Effector memory CD4-positive, alpha-beta T cell (primary cell): ENCODE measurements around the gene MOB3C.

Experiments used
- DNase-seq, 3 donors: peaks; one replicate each; pipeline ENCODE4 v3.0.0-alpha.2; 2020
- H3K27ac ChIP-seq: 2 replicates; pipeline ENCODE4 v1.7.0; 2013; ENCODE audit warnings: mild to moderate bottlenecking, low read length, moderate library complexity; ENCODE audit not compliant: insufficient read depth, poor library complexity, severe bottlenecking
- H3K27me3 ChIP-seq: replicated peaks from 2 replicates; pipeline ENCODE4 v1.7.0; 2013; ENCODE audit warnings: mild to moderate bottlenecking, low read length; ENCODE audit not compliant: insufficient read depth, control insufficient read depth, poor library complexity, severe bottlenecking
- H3K36me3 ChIP-seq: 2 replicates; pipeline ENCODE4 v1.7.0; 2013; ENCODE audit warnings: mild to moderate bottlenecking, low read length, moderate library complexity; ENCODE audit not compliant: control insufficient read depth, insufficient read depth
- H3K4me1 ChIP-seq: 2 replicates; pipeline ENCODE4 v1.7.0; 2013; ENCODE audit warnings: low read length, mild to moderate bottlenecking; ENCODE audit not compliant: control insufficient read depth, insufficient read depth, poor library complexity, severe bottlenecking
- H3K4me3 ChIP-seq: 2 replicates; pipeline ENCODE4 v1.7.0; 2013; ENCODE audit warnings: low read length, low read depth, mild to moderate bottlenecking; ENCODE audit not compliant: insufficient read depth, poor library complexity, severe bottlenecking
- H3K9me3 ChIP-seq: 2 replicates; pipeline ENCODE4 v1.7.0; 2013; ENCODE audit warnings: mild to moderate bottlenecking, low read length, moderate library complexity; ENCODE audit not compliant: control insufficient read depth

Gene MOB3C

DNA sequence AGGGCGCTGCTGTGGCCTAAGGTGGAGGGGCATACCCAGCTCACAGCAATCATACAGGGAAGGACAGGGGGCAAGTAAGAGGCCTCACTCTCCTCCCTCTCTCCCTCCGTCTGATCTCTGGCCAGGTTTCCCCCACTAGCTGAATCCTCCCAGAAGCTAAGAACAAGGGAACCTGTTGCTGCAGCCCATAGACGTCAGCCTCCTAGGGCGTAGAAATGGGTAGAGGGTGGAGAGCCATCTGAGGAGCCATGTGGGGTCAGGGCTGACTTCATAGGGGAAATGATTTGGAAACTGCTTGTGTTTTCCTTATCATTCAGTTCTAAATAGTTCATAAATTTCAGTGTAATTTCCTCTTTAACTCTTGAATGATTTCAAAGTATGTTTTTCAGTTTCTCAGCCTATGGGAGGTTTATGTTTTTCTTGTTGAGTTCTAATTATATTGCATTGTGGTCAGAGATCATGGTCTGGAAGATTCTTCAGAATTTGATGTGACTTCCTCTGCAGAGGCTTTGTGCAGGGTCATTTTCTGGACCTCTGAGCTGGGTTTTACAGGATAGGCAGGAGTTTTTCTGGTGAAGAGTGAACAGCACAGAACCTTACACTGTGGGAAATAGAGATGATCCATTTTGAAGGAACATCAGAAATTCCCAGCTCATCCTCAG lies 2.3 kb upstream of the MOB3C start:
- Histone ChIP-seq H3K27me3 (no peaks in the 10 kb centered on the region), H3K36me3 (no peaks in the 10 kb centered on the region), H3K27ac (no peak overlapping the region), H3K4me1 (peaks cover 22% of the 10 kb centered on the region), H3K9me3 (no peaks in the 10 kb centered on the region), H3K4me3 (no peak overlapping the region)
- DNase-seq, result no peak

DNA sequence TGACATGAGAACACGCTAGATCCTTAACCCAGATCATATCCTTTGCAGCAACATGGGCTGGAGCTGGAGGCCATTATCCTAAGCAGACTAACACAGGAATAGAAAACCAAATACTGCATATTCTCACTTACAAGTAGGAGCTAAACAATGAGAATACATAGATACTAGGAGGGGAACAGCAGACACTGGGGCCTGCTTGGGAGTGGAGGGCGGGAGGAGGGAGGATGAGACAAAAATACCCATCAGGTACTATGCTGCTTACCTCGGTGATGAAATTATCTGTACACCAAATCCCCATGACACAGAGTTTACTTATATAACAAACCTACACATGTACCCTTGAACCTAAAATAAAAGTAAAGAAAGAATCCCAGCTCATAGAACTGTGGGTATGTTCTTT lies 1.2 kb upstream of the MOB3C start:
- Histone ChIP-seq H3K4me3 (no peak overlapping the region), H3K4me1 (peaks cover 30% of the 10 kb centered on the region), H3K27me3 (no peaks in the 10 kb centered on the region), H3K36me3 (peaks cover 2% of the 10 kb centered on the region), H3K27ac (no peak overlapping the region), H3K9me3 (no peaks in the 10 kb centered on the region)
- DNase-seq, result no peak

DNA sequence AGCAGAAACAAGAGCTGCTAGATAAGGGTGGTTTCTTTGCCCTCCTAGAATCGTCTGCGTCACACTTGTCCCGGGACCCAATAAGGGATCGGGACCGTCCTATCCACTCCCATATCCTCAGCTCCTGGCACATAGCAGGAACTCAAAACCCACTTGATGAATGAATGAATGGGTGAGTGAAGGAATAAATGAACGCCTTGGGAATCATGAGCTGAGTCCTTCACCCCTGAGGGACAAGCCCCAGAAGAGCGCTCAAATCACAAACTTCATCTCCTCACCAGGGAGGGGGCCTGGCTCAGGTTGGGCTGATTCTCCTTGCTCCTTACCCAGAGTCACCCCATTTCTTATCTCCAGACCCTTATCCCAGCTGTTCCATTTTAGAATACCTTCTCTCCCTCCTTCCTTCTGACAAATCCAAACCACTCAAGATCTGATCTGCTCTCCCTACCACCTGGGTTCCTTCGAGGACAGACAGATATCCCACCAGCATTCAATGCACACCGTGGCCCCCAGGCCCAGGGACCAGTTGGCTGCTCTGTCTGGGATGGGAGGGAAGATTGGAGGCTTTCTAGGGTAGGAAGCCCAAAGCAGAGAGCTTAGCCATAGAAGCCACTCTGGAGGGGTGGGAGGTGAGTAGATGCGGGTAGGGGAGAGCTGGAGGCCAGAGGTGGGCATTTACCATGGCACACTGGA lies 643 bp upstream of the MOB3C start:
- peaks cover 30% of the 10 kb centered on the region for H3K4me1 ChIP-seq
- H3K4me3 ChIP-seq, result peak overlapping the region; percentile 84
- H3K9me3 ChIP-seq, result no peaks in the 10 kb centered on the region
- no peak for DNase-seq
- no peaks in the 10 kb centered on the region for H3K27me3 ChIP-seq
- H3K27ac ChIP-seq, result peak overlapping the region; percentile 85
- H3K36me3 ChIP-seq, result peaks cover 5% of the 10 kb centered on the region

DNA sequence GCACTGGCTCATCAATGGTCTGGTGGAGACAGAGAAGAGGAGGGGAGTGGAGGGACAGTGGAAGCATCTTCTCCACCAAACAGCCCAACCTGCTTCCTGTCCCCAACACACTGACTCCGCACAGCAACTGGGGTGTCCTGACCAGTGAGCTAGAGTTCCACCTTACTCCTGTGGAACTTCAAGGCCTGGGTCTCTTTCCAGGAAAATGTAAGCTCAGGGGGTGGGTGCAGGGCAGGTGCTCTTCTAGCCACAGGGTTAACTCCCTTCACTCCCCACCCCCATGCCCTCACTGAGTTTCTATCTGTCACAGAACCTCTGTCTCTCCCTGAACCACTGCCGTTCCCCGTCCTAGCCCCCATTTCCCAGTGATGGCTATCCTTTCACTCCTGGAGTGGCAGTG lies 876 bp downstream of the MOB3C start:
- Histone ChIP-seq H3K4me3 (peak overlapping the region; percentile 84), H3K36me3 (peaks cover 5% of the 10 kb centered on the region), H3K4me1 (peaks cover 30% of the 10 kb centered on the region), H3K27me3 (no peaks in the 10 kb centered on the region), H3K9me3 (no peaks in the 10 kb centered on the region), H3K27ac (peak overlapping the region; percentile 85)
- no peak for DNase-seq

DNA sequence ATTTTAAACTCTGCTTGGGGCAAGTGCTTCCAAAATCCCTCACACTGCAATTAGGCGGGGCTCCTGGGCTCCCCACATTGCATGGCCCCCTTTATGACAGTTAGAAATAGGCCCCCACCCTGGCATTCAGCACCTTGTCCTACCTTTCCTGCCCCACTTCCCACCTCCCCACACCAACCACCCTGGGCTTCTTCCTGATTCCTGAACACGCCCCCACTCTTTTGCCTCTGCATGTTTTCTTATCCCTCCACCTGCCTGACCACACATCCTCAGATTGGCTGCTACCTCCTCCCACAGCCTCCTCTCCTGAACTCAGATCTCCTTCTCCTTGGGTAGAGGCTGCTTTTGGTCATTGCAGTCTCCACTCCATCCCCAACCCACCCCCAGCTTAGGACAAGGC lies 1.5 kb downstream of the MOB3C start:
- H3K4me3 ChIP-seq, result peak overlapping the region; percentile 84
- H3K27ac ChIP-seq, result no peak overlapping the region
- peaks cover 30% of the 10 kb centered on the region for H3K4me1 ChIP-seq
- H3K27me3 ChIP-seq, result no peaks in the 10 kb centered on the region
- DNase-seq, result no peak
- no peaks in the 10 kb centered on the region for H3K9me3 ChIP-seq
- H3K36me3 ChIP-seq, result peaks cover 5% of the 10 kb centered on the region

DNA sequence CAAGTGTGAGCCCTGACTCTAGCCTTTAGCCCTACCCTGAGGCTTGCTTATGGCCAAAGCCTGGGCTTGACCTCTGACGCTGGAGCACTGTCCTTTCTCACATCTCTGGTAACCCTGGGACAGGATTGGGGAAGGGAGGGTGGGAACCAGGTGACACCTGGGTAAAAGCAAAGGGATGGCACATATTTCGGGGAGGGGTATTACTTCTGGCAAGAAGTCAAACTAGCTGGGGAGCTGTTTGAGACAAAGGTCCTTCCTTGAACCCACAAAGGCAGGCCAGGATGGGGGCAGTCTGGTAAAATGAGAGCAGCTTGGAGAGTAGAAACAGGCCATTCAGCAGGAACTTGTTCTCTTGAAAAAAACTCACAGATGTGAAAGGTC lies 2.0 kb downstream of the MOB3C start:
- no peak overlapping the region for H3K4me3 ChIP-seq
- peaks cover 30% of the 10 kb centered on the region for H3K4me1 ChIP-seq
- no peak for DNase-seq
- H3K9me3 ChIP-seq, result no peaks in the 10 kb centered on the region
- H3K27ac ChIP-seq, result no peak overlapping the region
- no peaks in the 10 kb centered on the region for H3K27me3 ChIP-seq
- H3K36me3 ChIP-seq, result peaks cover 10% of the 10 kb centered on the region

DNA sequence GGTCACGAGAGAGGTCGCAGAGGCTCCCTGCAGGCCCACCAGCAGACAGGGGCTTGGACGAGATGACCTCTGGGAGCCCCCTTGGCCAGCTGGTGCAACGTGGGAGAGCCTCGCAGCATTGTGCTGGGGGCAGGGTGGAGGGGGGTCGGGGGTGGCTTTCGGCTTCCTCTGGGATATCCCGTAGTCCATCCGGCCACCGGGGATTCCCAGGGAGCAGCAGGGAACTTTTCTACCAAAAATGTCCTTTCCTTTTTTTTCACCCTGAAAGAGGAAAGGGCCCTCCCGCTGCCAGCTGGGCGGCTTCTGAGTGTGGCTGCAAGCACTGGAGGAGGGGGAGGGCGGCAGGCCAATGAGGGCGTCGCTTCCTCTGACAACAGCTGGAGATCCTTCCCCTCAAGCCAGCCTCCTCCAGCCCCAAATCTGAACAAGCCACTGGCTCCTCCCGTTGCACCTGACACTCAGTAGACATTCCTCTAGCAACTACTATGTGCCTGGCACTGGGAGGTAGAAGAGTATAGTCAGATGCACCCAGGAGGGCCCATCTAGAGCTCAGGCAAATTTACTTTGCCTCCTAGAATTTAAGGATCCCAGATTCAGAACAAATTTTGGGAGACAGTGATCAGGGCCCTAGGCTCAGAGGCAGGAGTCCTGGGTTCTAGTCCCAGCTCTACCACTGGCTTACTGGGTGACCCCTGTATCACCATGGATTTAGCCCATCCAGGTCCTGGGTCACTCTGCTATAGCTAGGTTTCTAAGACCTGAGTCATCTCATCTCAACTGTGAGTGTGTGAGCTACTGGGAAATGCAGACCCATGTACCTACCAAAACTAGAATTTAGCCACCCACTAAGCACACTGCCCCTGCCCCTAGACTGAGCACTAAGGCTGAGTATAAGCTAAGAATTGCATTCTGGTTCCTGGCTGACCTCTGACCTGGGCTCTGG lies 2.7 kb downstream of the MOB3C start:
- H3K9me3 ChIP-seq, result no peaks in the 10 kb centered on the region
- peaks cover 30% of the 10 kb centered on the region for H3K4me1 ChIP-seq
- no peak overlapping the region for H3K27ac ChIP-seq
- no peak for DNase-seq
- H3K4me3 ChIP-seq, result no peak overlapping the region
- no peaks in the 10 kb centered on the region for H3K27me3 ChIP-seq
- H3K36me3 ChIP-seq, result peaks cover 12% of the 10 kb centered on the region

DNA sequence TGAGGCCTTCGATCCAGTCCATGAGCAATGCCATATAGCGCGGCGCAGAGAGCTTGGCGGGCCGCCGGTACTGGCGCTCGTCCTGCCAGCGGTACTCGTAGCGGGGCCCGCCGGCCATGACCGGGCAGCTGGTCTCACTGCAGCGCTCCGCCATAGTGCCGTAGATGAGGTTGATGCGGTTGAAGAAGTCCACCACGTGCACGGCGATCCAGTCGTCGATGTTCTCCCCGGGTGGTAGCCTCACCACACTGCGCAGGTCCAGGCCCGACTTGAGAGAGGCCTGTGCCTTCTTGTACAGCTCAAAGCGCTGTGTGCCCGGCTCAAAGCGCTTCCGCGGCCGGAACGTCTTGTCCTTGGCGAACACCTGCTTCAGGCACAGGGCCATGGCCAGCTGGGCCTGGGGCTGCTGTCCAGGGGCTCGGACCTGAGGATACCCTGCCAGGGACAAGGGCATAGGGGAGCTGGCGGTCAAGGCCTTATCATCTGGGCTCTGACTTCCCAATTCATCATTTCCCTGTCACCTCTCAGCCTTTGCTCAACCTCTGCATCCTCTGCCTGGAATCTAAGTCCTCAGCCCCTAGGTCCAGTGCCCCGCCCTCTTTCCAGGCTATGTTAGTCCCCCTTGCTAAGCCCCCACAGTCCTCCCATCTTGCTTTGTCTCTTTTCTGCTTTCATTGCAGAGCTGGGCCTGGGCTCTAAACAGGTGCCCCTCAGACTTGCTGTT lies 3.5 kb downstream of the MOB3C start:
- Histone ChIP-seq H3K4me3 (no peak overlapping the region), H3K36me3 (peaks cover 17% of the 10 kb centered on the region), H3K27ac (no peak overlapping the region), H3K4me1 (peaks cover 30% of the 10 kb centered on the region), H3K27me3 (no peaks in the 10 kb centered on the region), H3K9me3 (no peaks in the 10 kb centered on the region)
- DNase-seq, result no peak

DNA sequence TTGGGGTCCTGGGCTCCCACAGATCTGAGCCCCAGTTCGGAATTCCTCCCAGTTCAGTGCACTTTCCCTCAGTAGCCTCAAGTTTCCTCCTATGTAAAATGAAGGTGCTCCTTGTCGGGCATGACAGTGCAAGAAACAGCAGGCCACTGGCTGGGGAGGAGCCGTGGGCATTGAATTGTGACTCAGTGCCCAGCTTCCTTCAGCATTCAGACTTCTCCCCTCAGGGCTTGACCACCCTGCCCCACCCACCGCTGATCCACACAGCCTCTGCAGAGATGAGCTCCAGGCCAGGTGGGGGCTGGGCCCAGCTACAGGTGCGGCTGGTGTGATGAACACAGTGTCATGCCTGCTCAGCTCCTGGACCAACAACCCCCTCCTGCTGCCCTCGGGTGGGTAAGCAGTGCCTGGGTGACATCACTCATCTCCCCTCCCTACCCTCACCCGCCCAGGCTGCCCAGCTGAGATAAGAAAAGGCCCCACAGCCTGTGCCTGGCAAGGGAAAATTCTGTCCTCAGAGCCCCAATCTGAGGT lies 4.9 kb downstream of the MOB3C start:
- H3K27me3 ChIP-seq, result no peaks in the 10 kb centered on the region
- DNase-seq, result no peak
- no peaks in the 10 kb centered on the region for H3K9me3 ChIP-seq
- H3K27ac ChIP-seq, result no peak overlapping the region
- H3K4me1 ChIP-seq, result peaks cover 30% of the 10 kb centered on the region
- peaks cover 25% of the 10 kb centered on the region for H3K36me3 ChIP-seq
- H3K4me3 ChIP-seq, result no peak overlapping the region
